GM12878 (cell line): ENCODE measurements around the gene INKA1.

Experiments
- EP300 ChIP-seq, 2 experiments: fragments of 150-350 bp in 1 of 2; IDR thresholded peaks; 2 replicates each; pipeline ENCODE4 v1.6.1; 2011 to 2012; ENCODE audit warnings: low read depth in 2 of 2, low read length in 2 of 2, borderline replicate concordance in 1 of 2, improper control_type of control experiment in 1 of 2, inconsistent platforms in 1 of 2; ENCODE audit not compliant: control insufficient read depth in 1 of 2
- NFIC ChIP-seq: IDR thresholded peaks from 2 replicates; pipeline ENCODE4 v1.6.1; 2012; ENCODE audit warnings: low read depth, mild to moderate bottlenecking, inconsistent platforms, low read length, moderate library complexity
- POLR2A ChIP-seq: IDR thresholded peaks from 2 replicates; pipeline ENCODE4 v1.6.1; 2011; ENCODE audit warnings: low read depth, mild to moderate bottlenecking, low read length
- RAD21 ChIP-seq: IDR thresholded peaks from 2 replicates; pipeline ENCODE4 v1.6.1; 2011; ENCODE audit warnings: mild to moderate bottlenecking, low read depth, low read length, moderate library complexity; ENCODE audit not compliant: insufficient read depth
- RCOR1 ChIP-seq: conservative IDR thresholded peaks from 2 replicates; pipeline ENCODE4 v1.6.1; 2012; ENCODE audit warnings: low read depth, low read length, improper control_type of control experiment
- REST ChIP-seq: IDR thresholded peaks from 2 replicates; pipeline ENCODE4 v1.6.1; 2012; ENCODE audit warnings: mild to moderate bottlenecking, low read depth, low read length
- SMARCA5 ChIP-seq: fragments of 450-650 bp; IDR thresholded peaks from 2 replicates; pipeline ENCODE4 v1.6.1; 2017; ENCODE audit warnings: mild to moderate bottlenecking
- TF ChIP-seq, protein P1 (sequence below): fragments of 450-650 bp; formaldehyde crosslinking; IDR thresholded peaks from 2 replicates; pipeline ENCODE4 v1.4.0; 2022; ENCODE audit warnings: mild to moderate bottlenecking, moderate library complexity
- TF ChIP-seq, protein P2 (sequence below), 3 experiments: IDR thresholded peaks in 2 of 3; conservative IDR thresholded peaks in 1 of 3; 2 replicates each; pipeline ENCODE4 v1.5.1; 2011; ENCODE audit warnings: low read depth in 3 of 3, low read length in 3 of 3, mild to moderate bottlenecking in 3 of 3, control low read depth in 2 of 3, moderate library complexity in 2 of 3, inconsistent platforms in 1 of 3, mixed read lengths in 1 of 3; ENCODE audit not compliant: control insufficient read depth in 2 of 3, insufficient read depth in 1 of 3; ENCODE audit errors: extremely low read depth in 1 of 3

- TF ChIP-seq SMARCA5 (no peak), RCOR1 (no peak), POLR2A (no peak; the same call in 1 of the 2 replicates), EP300 (IDR thresholded peaks at IDR 0.05; ENCODE audit: borderline replicate concordance in 1 of 2, control insufficient read depth in 1 of 2, low read depth in 2 of 2, low read length in 2 of 2) (no peak), NFIC (no peak), RAD21 (no peak), REST (no peak)
- TF ChIP-seq, protein P1, sequence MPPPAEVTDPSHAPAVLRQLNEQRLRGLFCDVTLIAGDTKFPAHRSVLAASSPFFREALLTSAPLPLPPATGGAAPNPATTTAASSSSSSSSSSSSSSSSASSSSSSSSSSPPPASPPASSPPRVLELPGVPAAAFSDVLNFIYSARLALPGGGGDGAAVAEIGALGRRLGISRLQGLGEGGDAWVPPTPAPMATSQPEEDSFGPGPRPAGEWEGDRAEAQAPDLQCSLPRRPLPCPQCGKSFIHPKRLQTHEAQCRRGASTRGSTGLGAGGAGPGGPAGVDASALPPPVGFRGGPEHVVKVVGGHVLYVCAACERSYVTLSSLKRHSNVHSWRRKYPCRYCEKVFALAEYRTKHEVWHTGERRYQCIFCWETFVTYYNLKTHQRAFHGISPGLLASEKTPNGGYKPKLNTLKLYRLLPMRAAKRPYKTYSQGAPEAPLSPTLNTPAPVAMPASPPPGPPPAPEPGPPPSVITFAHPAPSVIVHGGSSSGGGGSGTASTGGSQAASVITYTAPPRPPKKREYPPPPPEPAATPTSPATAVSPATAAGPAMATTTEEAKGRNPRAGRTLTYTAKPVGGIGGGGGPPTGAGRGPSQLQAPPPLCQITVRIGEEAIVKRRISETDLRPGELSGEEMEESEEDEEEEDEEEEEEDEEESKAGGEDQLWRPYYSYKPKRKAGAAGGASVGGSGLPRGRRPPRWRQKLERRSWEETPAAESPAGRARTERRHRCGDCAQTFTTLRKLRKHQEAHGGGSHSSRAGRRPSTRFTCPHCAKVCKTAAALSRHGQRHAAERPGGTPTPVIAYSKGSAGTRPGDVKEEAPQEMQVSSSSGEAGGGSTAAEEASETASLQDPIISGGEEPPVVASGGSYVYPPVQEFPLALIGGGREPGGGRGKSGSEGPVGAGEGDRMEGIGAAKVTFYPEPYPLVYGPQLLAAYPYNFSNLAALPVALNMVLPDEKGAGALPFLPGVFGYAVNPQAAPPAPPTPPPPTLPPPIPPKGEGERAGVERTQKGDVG (CRISPR knock-in tag): no peak
- TF ChIP-seq, protein P2, sequence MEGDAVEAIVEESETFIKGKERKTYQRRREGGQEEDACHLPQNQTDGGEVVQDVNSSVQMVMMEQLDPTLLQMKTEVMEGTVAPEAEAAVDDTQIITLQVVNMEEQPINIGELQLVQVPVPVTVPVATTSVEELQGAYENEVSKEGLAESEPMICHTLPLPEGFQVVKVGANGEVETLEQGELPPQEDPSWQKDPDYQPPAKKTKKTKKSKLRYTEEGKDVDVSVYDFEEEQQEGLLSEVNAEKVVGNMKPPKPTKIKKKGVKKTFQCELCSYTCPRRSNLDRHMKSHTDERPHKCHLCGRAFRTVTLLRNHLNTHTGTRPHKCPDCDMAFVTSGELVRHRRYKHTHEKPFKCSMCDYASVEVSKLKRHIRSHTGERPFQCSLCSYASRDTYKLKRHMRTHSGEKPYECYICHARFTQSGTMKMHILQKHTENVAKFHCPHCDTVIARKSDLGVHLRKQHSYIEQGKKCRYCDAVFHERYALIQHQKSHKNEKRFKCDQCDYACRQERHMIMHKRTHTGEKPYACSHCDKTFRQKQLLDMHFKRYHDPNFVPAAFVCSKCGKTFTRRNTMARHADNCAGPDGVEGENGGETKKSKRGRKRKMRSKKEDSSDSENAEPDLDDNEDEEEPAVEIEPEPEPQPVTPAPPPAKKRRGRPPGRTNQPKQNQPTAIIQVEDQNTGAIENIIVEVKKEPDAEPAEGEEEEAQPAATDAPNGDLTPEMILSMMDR (IDR thresholded peaks at IDR 0.05 in 2 of 3, conservative IDR thresholded peaks at IDR 0.05 in 1 of 3; ENCODE audit: control insufficient read depth in 2 of 3, extremely low read depth in 1 of 3, insufficient read depth in 1 of 3, low read depth in 3 of 3, low read length in 3 of 3): no peak
These were observed 3.8 kb downstream of the INKA1 start for GRCh38 chr3:49806850-49807249.
